Thoracic aorta (tissue), 2 donors: ENCODE measurements around the gene RFFL. TPM values are rescaled to one million over a fixed set of nuclear protein-coding genes. Genes with fewer than 3 reads are reported as not detected.

Experiments
- ATAC-seq: fragments of 150-250 bp; one replicate; pipeline ENCODE4 v1.8.0; 2017; ENCODE audit warnings: low read depth; ENCODE audit not compliant: insufficient number of reproducible peaks, low FRiP score
- DNase-seq: peaks from one replicate; pipeline ENCODE4 v3.0.0-alpha.2; 2020; ENCODE audit warnings: low spot score
- H3K27ac ChIP-seq, 2 donors: fragments of 200-600 bp; sonication (generic); 1 replicate in 1 of 2; 2 replicates in 1 of 2; pipeline ENCODE4 v1.5.1; 2016; ENCODE audit warnings: mild to moderate bottlenecking in 2 of 2, moderate library complexity in 2 of 2
- H3K27me3 ChIP-seq: fragments of 200-600 bp; sonication (generic); replicated peaks from 2 replicates; pipeline ENCODE4 v1.6.0; 2016; ENCODE audit warnings: mild to moderate bottlenecking; ENCODE audit not compliant: insufficient read depth
- H3K36me3 ChIP-seq: fragments of 200-600 bp; sonication (generic); one replicate; pipeline ENCODE4 v1.5.1; 2016
- H3K4me1 ChIP-seq, 2 donors: fragments of 200-600 bp; sonication (generic); 1 replicate in 1 of 2; 2 replicates in 1 of 2; pipeline versions ENCODE4 v1.5.1 to v1.6.0; 2016; ENCODE audit warnings: low read depth in 2 of 2, mild to moderate bottlenecking in 1 of 2; ENCODE audit not compliant: control insufficient read depth in 1 of 2
- H3K4me3 ChIP-seq: fragments of 200-600 bp; sonication (generic); 2 replicates; pipeline ENCODE4 v1.5.1; 2016; ENCODE audit warnings: mild to moderate bottlenecking
- H3K9me3 ChIP-seq: fragments of 200-600 bp; sonication (generic); 2 replicates; pipeline ENCODE4 v1.5.1; 2016
- CTCF ChIP-seq: fragments of 200-600 bp; sonication (generic); IDR thresholded peaks from one replicate; pipeline ENCODE4 v1.5.1; 2019; ENCODE audit warnings: antibody characterized with exemption
- total RNA-seq, 2 donors: library from RNA; depleted of rRNA; stranded (reverse); fragments of >200 nt; gene quantifications; one replicate each; pipeline versions ENCODE4 v1.1.0 to v1.2.3, GENCODE V29; 2016

RFFL gene
- total RNA-seq, 2 donors from 2014 or later, result 22.0 to 30.9 TPM

- ATAC-seq, result no peak
- H3K9me3 ChIP-seq, result no peaks in the 10 kb centered on the region
- DNase-seq, result no peak
- no peak overlapping the region for H3K4me3 ChIP-seq
- TF ChIP-seq CTCF, result no peak
- H3K27me3 ChIP-seq, result no peaks in the 10 kb centered on the region
- peaks cover 5 to 8% of the 10 kb centered on the region in 2 donors for H3K4me1 ChIP-seq
- no peak overlapping the region for H3K27ac ChIP-seq
- H3K36me3 ChIP-seq, result no peaks in the 10 kb centered on the region
Observed at GRCh38 chr17:34974794-34975785, 88.4 kb downstream of the RFFL start.

- no peak for DNase-seq
- Histone ChIP-seq H3K9me3 (no peaks in the 10 kb centered on the region), H3K36me3 (no peaks in the 10 kb centered on the region), H3K27ac (no peak overlapping the region), H3K4me1 (peaks cover 0 to under 1% of the 10 kb centered on the region in 2 donors), H3K4me3 (no peak overlapping the region), H3K27me3 (no peaks in the 10 kb centered on the region)
- TF ChIP-seq CTCF, result no peak
- no peak for ATAC-seq
Observed at GRCh38 chr17:34974179-34974578, 89.3 kb downstream of the RFFL start.

GRCh38 chr17:34961093-34961911, 102.2 kb downstream of the RFFL start, which contains the start of the genes CCT6B and ZNF830:
Gene CCT6B, minus strand, starts transcription at chr17:34961460. Its CDS starts 67 bp downstream, at chr17:34961393.
Gene ZNF830, plus strand, starts transcription at chr17:34961540. Its CDS starts 27 bp downstream, at chr17:34961567.
- no peak for TF ChIP-seq CTCF
- Histone ChIP-seq H3K36me3 (no peaks in the 10 kb centered on the region), H3K4me1 (peaks cover 13 to 26% of the 10 kb centered on the region in 2 donors), H3K9me3 (no peaks in the 10 kb centered on the region), H3K27ac (peak within 1 kb of the TSS; percentile 86 to 97), H3K4me3 (peak within 1 kb of the TSS; percentile 83), H3K27me3 (no peaks in the 10 kb centered on the region)
- DNase-seq, result peak; percentile 72
- ATAC-seq, result peak; percentile 99

GRCh38 chr17:34958438-34958837, 105.1 kb downstream of the RFFL start:
- no peaks in the 10 kb centered on the region for H3K36me3 ChIP-seq
- H3K27ac ChIP-seq, result no peak overlapping the region
- ATAC-seq (no peak), DNase-seq (no peak)
- peaks cover 13 to 22% of the 10 kb centered on the region in 2 donors for H3K4me1 ChIP-seq
- no peak overlapping the region for H3K4me3 ChIP-seq
- no peaks in the 10 kb centered on the region for H3K27me3 ChIP-seq
- TF ChIP-seq CTCF, result no peak
- H3K9me3 ChIP-seq, result no peaks in the 10 kb centered on the region

Other genes with a start within 250 kb of the RFFL start
- gene CCT6B, start 102.2 kb downstream of the RFFL start, total RNA-seq, result 1 to 10 TPM; 1.1 to 4.9 TPM
- 10 to 100 TPM in 1 of 2 donors, 1 to 10 TPM in 1; 5.1 to 20.1 TPM for gene ZNF830, start 102.2 kb downstream of the RFFL start, total RNA-seq
- 10 to 100 TPM; 42.8 to 52.0 TPM for gene LIG3, start 83.2 kb downstream of the RFFL start, total RNA-seq
- 10 to 100 TPM in 1 of 2 donors, 1 to 10 TPM in 1; 6.5 to 25.1 TPM for gene RAD51D, start 56.2 kb upstream of the RFFL start, total RNA-seq
- gene FNDC8, start 57.9 kb upstream of the RFFL start, total RNA-seq, result not detected
- 10 to 100 TPM in 1 of 2 donors, 1 to 10 TPM in 1; 8.1 to 10.7 TPM for gene NLE1, start 78.6 kb upstream of the RFFL start, total RNA-seq
- not detected for gene UNC45B, start 84.1 kb upstream of the RFFL start, total RNA-seq
- gene SLC35G3, start 130.7 kb upstream of the RFFL start, total RNA-seq, result not detected
- gene SLFN5, start 179.4 kb upstream of the RFFL start, total RNA-seq, result 10 to 100 TPM; 19.0 to 23.8 TPM